Upper lobe of left lung (tissue), 4 donors: ENCODE results near the gene MRPS33.

Experiments
- POLR2AphosphoS5 ChIP-seq, 2 donors: sonication (generic); formaldehyde crosslinking; IDR thresholded peaks; one replicate each; pipeline ENCODE4 v1.5.1; 2017; ENCODE audit warnings: antibody characterized with exemption in 2 of 2
- TF ChIP-seq, protein P1 (sequence below), 6 experiments: fragments of 450-650 bp in 4 of 6; fragments of 200-600 bp in 2 of 6; sonication (generic) in 2 of 6; IDR thresholded peaks; one replicate each; pipeline ENCODE4 v1.5.1; 2016 to 2019; ENCODE audit warnings: antibody characterized with exemption in 6 of 6

DNA sequence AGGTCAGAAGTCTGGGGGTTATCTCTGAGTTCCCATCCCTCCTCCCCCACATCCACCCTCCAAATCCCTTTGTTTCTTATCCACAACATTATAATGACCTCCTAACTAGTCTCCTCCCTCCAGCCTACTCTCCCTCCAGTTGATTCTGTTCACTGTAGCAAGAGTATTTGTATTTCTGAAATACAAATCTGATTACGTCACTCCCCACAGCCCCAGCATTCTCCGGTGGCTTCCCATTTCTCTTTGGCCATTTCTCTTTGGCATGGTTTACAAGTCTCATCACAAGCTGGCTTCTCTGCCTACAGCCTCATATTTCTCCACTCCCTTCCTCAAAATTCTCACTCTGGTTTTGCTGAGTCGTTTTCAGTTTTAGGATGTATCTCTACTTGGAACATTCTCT lies 24.6 kb upstream of the MRPS33 start:
- TF ChIP-seq, protein P1, sequence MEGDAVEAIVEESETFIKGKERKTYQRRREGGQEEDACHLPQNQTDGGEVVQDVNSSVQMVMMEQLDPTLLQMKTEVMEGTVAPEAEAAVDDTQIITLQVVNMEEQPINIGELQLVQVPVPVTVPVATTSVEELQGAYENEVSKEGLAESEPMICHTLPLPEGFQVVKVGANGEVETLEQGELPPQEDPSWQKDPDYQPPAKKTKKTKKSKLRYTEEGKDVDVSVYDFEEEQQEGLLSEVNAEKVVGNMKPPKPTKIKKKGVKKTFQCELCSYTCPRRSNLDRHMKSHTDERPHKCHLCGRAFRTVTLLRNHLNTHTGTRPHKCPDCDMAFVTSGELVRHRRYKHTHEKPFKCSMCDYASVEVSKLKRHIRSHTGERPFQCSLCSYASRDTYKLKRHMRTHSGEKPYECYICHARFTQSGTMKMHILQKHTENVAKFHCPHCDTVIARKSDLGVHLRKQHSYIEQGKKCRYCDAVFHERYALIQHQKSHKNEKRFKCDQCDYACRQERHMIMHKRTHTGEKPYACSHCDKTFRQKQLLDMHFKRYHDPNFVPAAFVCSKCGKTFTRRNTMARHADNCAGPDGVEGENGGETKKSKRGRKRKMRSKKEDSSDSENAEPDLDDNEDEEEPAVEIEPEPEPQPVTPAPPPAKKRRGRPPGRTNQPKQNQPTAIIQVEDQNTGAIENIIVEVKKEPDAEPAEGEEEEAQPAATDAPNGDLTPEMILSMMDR (IDR thresholded peaks at IDR 0.05): no peak
- TF ChIP-seq POLR2AphosphoS5 (IDR thresholded peaks at IDR 0.05): no peak
